B cell (primary cell): ENCODE measurements around the gene STX10. TPM values are rescaled to one million over a fixed set of nuclear protein-coding genes. Genes with fewer than 3 reads are reported as not detected.

Experiments used
- ATAC-seq: fragments of 200-7000 bp; cut with Tn5 transposase; one replicate; pipeline ENCODE4 v1.10.0; 2021; ENCODE audit warnings: low read depth, mild to moderate bottlenecking, moderate number of reproducible peaks, moderate library complexity
- CTCF ChIA-PET: fragments of 350-600 bp; sonication (Branson Sonifier 250); formaldehyde crosslinking; loops from one replicate; lab custom pipeline; 2021; ENCODE audit warnings: antibody characterized with exemption, inconsistent platforms; lab: Charles Lee
- POLR2A ChIA-PET: fragments of 350-600 bp; sonication (Branson Sonifier 250); formaldehyde crosslinking; loops from one replicate; lab custom pipeline; 2021; ENCODE audit warnings: antibody characterized with exemption; lab: Charles Lee
- DNase-seq: peaks from one replicate; pipeline ENCODE4 v3.0.0; 2013
- H2AFZ ChIP-seq: 2 replicates; pipeline ENCODE4 v1.6.1; 2012; ENCODE audit warnings: mild to moderate bottlenecking, low read depth, low read length; ENCODE audit not compliant: insufficient read depth, poor library complexity, severe bottlenecking
- H3K27ac ChIP-seq, 2 donors: 1 replicate in 1 of 2; 2 replicates in 1 of 2; pipeline ENCODE4 v1.5.1; 2012 to 2013; ENCODE audit warnings: low read length in 2 of 2, mild to moderate bottlenecking in 2 of 2, moderate library complexity in 1 of 2
- H3K27me3 ChIP-seq, 4 experiments: fragments of 200-600 bp in 1 of 4; sonication (generic) in 1 of 4; replicated peaks in 1 of 4; 1 replicate in 2 of 4; 2 replicates in 2 of 4; pipeline versions ENCODE4 v1.6.1 to v1.7.0; 2013 to 2016; ENCODE audit warnings: low read length in 3 of 4, mild to moderate bottlenecking in 2 of 4, mixed read lengths in 1 of 4, moderate library complexity in 1 of 4; ENCODE audit not compliant: insufficient read depth in 4 of 4, control insufficient read depth in 3 of 4; ENCODE audit errors: control extremely low read depth in 1 of 4
- H3K36me3 ChIP-seq, 2 experiments: replicated peaks in 1 of 2; 1 replicate in 1 of 2; 2 replicates in 1 of 2; pipeline versions ENCODE4 v1.6.1 to v1.7.1; 2013; ENCODE audit warnings: low read length in 1 of 2; ENCODE audit not compliant: insufficient read depth in 2 of 2, control insufficient read depth in 1 of 2; ENCODE audit errors: control extremely low read depth in 1 of 2, extremely low read depth in 1 of 2
- H3K4me1 ChIP-seq, 2 donors: fragments of 200-600 bp in 1 of 2; sonication (generic) in 1 of 2; 1 replicate in 1 of 2; 2 replicates in 1 of 2; pipeline versions ENCODE4 v1.5.1 to v1.6.1; 2013 to 2017; ENCODE audit warnings: low read length in 2 of 2; ENCODE audit not compliant: control insufficient read depth in 2 of 2, insufficient read depth in 2 of 2
- H3K4me2 ChIP-seq: replicated peaks from 2 replicates; pipeline ENCODE3; 2012; ENCODE audit warnings: mild to moderate bottlenecking, low read depth, low read length; ENCODE audit not compliant: poor library complexity, severe bottlenecking
- H3K4me3 ChIP-seq, 5 experiments: fragments of 200-600 bp in 1 of 5; sonication (generic) in 1 of 5; 1 replicate in 3 of 5; 2 replicates in 2 of 5; pipeline versions ENCODE4 v1.5.1 to v1.7.0; 2011 to 2016; ENCODE audit warnings: low read length in 4 of 5, mild to moderate bottlenecking in 4 of 5, low read depth in 2 of 5, control low read depth in 1 of 5, moderate library complexity in 1 of 5; ENCODE audit not compliant: insufficient read depth in 1 of 5; ENCODE audit errors: control extremely low read depth in 1 of 5, extremely low read depth in 1 of 5
- H3K79me2 ChIP-seq: fragments of 200-600 bp; sonication (generic); one replicate; pipeline ENCODE4 v1.6.0; 2016; ENCODE audit warnings: low read length; ENCODE audit not compliant: control insufficient read depth, insufficient read depth
- H3K9ac ChIP-seq: fragments of 200-600 bp; sonication (generic); 2 replicates; pipeline ENCODE4 v1.6.1; 2017; ENCODE audit warnings: mild to moderate bottlenecking, low read length, moderate library complexity
- H3K9me3 ChIP-seq, 3 donors: one replicate each; pipeline versions ENCODE4 v1.6.1 to v1.7.1; 2013; ENCODE audit warnings: low read length in 2 of 3; ENCODE audit not compliant: control insufficient read depth in 2 of 3, insufficient read depth in 1 of 3; ENCODE audit errors: control extremely low read depth in 1 of 3
- H4K20me1 ChIP-seq: 2 replicates; pipeline ENCODE4 v1.6.0; 2012; ENCODE audit warnings: mild to moderate bottlenecking, low read length; ENCODE audit not compliant: insufficient read depth, control insufficient read depth, poor library complexity, severe bottlenecking
- H3K27ac Mint-ChIP-seq: one replicate; pipeline ENCODE4 v1.8.0; 2021; ENCODE audit warnings: mixed read lengths
- H3K27me3 Mint-ChIP-seq: one replicate; pipeline ENCODE4 v1.8.0; 2021; ENCODE audit warnings: mixed read lengths
- H3K4me1 Mint-ChIP-seq: one replicate; pipeline ENCODE4 v1.8.0; 2021; ENCODE audit warnings: mixed read lengths
- H3K4me3 Mint-ChIP-seq: one replicate; pipeline ENCODE4 v1.8.0; 2021; ENCODE audit warnings: mixed read lengths
- H3K9me3 Mint-ChIP-seq: one replicate; pipeline ENCODE4 v1.8.0; 2022; ENCODE audit warnings: mixed read lengths; ENCODE audit not compliant: insufficient read depth
- CTCF ChIP-seq: fragments of 200-600 bp; IDR thresholded peaks from one replicate; pipeline ENCODE4 v1.8.0; 2022; ENCODE audit warnings: antibody characterized with exemption, mild to moderate bottlenecking
- EZH2 ChIP-seq: IDR thresholded peaks from 2 replicates; pipeline ENCODE4 v1.6.1; 2012; ENCODE audit warnings: borderline replicate concordance, low read depth, mild to moderate bottlenecking, moderate library complexity, low read length; ENCODE audit not compliant: insufficient read depth, poor library complexity, severe bottlenecking
- WGBS: methylation state at CpG from one replicate; pipeline ENCODE4 v1.1.5; 2013; ENCODE audit warnings: missing lambda C conversion rate; ENCODE audit not compliant: insufficient coverage; 5-methylcytosine and 5-hydroxymethylcytosine counted together
- intact Hi-C: fragments of 100-400 bp; cut with micrococcal nuclease; formaldehyde crosslinking; loops from one replicate; pipeline ENCODE4 v1.10.0; 2022
- polyA plus RNA-seq: library from polyadenylated mRNA; depleted of rRNA; stranded (reverse); fragments of >200 nt; gene quantifications from 2 replicates; pipeline ENCODE4 v1.2.3, GENCODE V29; 2012
- total RNA-seq, 2 donors: library from RNA; stranded (reverse); fragments of 120-200 nt in 1 of 2; gene quantifications; 1 replicate in 1 of 2; 2 replicates in 1 of 2; pipeline versions ENCODE4 v1.2.3 to v1.2.4, GENCODE V29; 2013 to 2022

The STX10 gene
- total and polyA plus RNA-seq, 2 donors (not counting 1 experiment from before 2014, with no cell fraction given) = 59.0 to 147 TPM

- no peaks in the 10 kb centered on the region for H3K9me3 Mint-ChIP-seq
- Histone ChIP-seq H3K4me1 (peaks cover 26 to 46% of the 10 kb centered on the region in 2 donors), H2AFZ (peak within 1 kb of the TSS; percentile 86), H3K4me2 (peak within 1 kb of the TSS; percentile 97), H3K4me3 (peak within 1 kb of the TSS; percentile 81 to 97 (median 85)), H3K79me2 (peaks cover 73% of the 10 kb centered on the region), H3K9ac (peak within 1 kb of the TSS; percentile 93), H3K9me3 (peaks cover 0 to 4% (median 0%) of the 10 kb centered on the region in 3 donors), H3K27me3 (no peaks in the 10 kb centered on the region), H3K27ac (peak within 1 kb of the TSS; percentile 47 to 81), H4K20me1 (peaks cover 38% of the 10 kb centered on the region), H3K36me3 (peaks cover 0 to 8% of the 10 kb centered on the region in 2 experiments)
- DNase-seq = peak; percentile 92
- intact Hi-C loops = loop anchor here (1.0 to 5.0 kb wide), 2 partner anchors 32 to 89 kb away; partner anchors contain the start of genes IER2 and STX10
- ChIA-PET CTCF (interaction anchor here (0.6 to 3.2 kb wide), 12 partner anchors 9 to 957 kb away, joined by 3 to 31 read pairs (median 6); no protein-coding TSS in a partner anchor), POLR2A (interaction anchor here (0.6 to 4.8 kb wide), 10 partner anchors 13 to 340 kb away, joined by 3 to 80 read pairs (median 18); partner anchors contain the start of genes IER2, LYL1 and STX10)
- peak within 1 kb of the TSS; percentile 99 for H3K4me3 Mint-ChIP-seq
- H3K27ac Mint-ChIP-seq = peak within 1 kb of the TSS; percentile 95
- H3K4me1 Mint-ChIP-seq = peaks cover 55% of the 10 kb centered on the region
- peak; percentile 78 for ATAC-seq
- H3K27me3 Mint-ChIP-seq = no peaks in the 10 kb centered on the region
- 3% methylated on average over 64 of the region's 65 CpGs for WGBS
- TF ChIP-seq CTCF (no peak), EZH2 (no peak)
These were observed 32.3 kb downstream of the STX10 start, which contains the start of gene NACC1 for GRCh38 chr19:13117772-13118423. Gene NACC1 (plus strand): TSS chr19:13118264. CDS start chr19:13135208, 16,944 bp downstream.
